SJSA1 (cell line): ENCODE data around the gene ANKLE1. TPM values are rescaled to one million over a fixed set of nuclear protein-coding genes. Genes with fewer than 3 reads are reported as not detected.

Experiments
- DNase-seq, 2 experiments: peaks; one replicate each; pipeline ENCODE4 v3.0.0-alpha.2; 2015 to 2020; ENCODE audit warnings: low spot score in 2 of 2, low read depth in 1 of 2
- H3K27ac ChIP-seq: fragments of 250-450 bp; sonication (Bioruptor Pico); 2 replicates; pipeline ENCODE4 v1.5.1; 2020; ENCODE audit warnings: mild to moderate bottlenecking, moderate library complexity
- H3K27me3 ChIP-seq: fragments of 250-450 bp; sonication (Bioruptor Pico); replicated peaks from 2 replicates; pipeline ENCODE4 v1.5.1; 2020; ENCODE audit warnings: mild to moderate bottlenecking, moderate library complexity
- H3K36me3 ChIP-seq: fragments of 250-450 bp; sonication (Bioruptor Pico); 2 replicates; pipeline ENCODE4 v1.5.1; 2020; ENCODE audit warnings: mild to moderate bottlenecking
- H3K4me1 ChIP-seq: fragments of 250-450 bp; sonication (Bioruptor Pico); replicated peaks from 2 replicates; pipeline ENCODE4 v1.6.1; 2021; ENCODE audit warnings: mild to moderate bottlenecking
- H3K4me3 ChIP-seq: fragments of 250-450 bp; sonication (Bioruptor Pico); 2 replicates; pipeline ENCODE4 v1.5.1; 2020; ENCODE audit warnings: mild to moderate bottlenecking
- H3K9me3 ChIP-seq: fragments of 250-450 bp; sonication (Bioruptor Pico); replicated peaks from 2 replicates; pipeline ENCODE4 v1.5.1; 2020; ENCODE audit warnings: mild to moderate bottlenecking
- total RNA-seq: library from RNA; depleted of rRNA; stranded (reverse); fragments of >200 nt; shearing (Covaris generic); gene quantifications from 2 replicates; pipeline ENCODE4 v1.2.3, GENCODE V29; 2014

The ANKLE1 gene
- total RNA-seq, 1 experiment from 2014 or later, result 0.16 TPM

GRCh38 chr19:17314007-17314593, 32.4 kb downstream of the ANKLE1 start:
- no peaks in the 10 kb centered on the region for H3K27me3 ChIP-seq
- H3K36me3 ChIP-seq, result peaks cover 75% of the 10 kb centered on the region

GRCh38 chr19:17318966-17319365, 37.3 kb downstream of the ANKLE1 start:
- Histone ChIP-seq H3K4me3 (no peak overlapping the region), H3K27ac (no peak overlapping the region), H3K4me1 (peaks cover 11% of the 10 kb centered on the region), H3K36me3 (peaks cover 75% of the 10 kb centered on the region), H3K9me3 (no peaks in the 10 kb centered on the region), H3K27me3 (no peaks in the 10 kb centered on the region)
- no peak for DNase-seq

More at GRCh38 chr19:17314007-17314593, 32.4 kb downstream of the ANKLE1 start:
- Histone ChIP-seq H3K27ac (no peak overlapping the region), H3K4me1 (peaks cover 40% of the 10 kb centered on the region), H3K4me3 (no peak overlapping the region), H3K9me3 (no peaks in the 10 kb centered on the region)
- no peak for DNase-seq

- Histone ChIP-seq H3K9me3 (no peaks in the 10 kb centered on the region), H3K36me3 (peaks cover 68% of the 10 kb centered on the region), H3K27ac (no peak overlapping the region), H3K4me1 (peaks cover 11% of the 10 kb centered on the region), H3K4me3 (no peak overlapping the region), H3K27me3 (no peaks in the 10 kb centered on the region)
- no peak for DNase-seq
Observed at GRCh38 chr19:17319473-17320238, 38.0 kb downstream of the ANKLE1 start.

- DNase-seq, result no peak
- Histone ChIP-seq H3K27ac (no peak overlapping the region), H3K4me1 (peaks cover 14% of the 10 kb centered on the region), H3K36me3 (peaks cover 70% of the 10 kb centered on the region), H3K27me3 (no peaks in the 10 kb centered on the region), H3K4me3 (no peak overlapping the region), H3K9me3 (no peaks in the 10 kb centered on the region)
Observed at GRCh38 chr19:17320435-17320834, 38.7 kb downstream of the ANKLE1 start.

GRCh38 chr19:17321655-17322489, 40.2 kb downstream of the ANKLE1 start:
- Histone ChIP-seq H3K27ac (no peak overlapping the region), H3K36me3 (peaks cover 56% of the 10 kb centered on the region), H3K4me1 (peaks cover 28% of the 10 kb centered on the region), H3K27me3 (no peaks in the 10 kb centered on the region), H3K4me3 (no peak overlapping the region), H3K9me3 (no peaks in the 10 kb centered on the region)
- DNase-seq, result no peak

GRCh38 chr19:17322854-17323253, 41.2 kb downstream of the ANKLE1 start:
- Histone ChIP-seq H3K4me3 (no peak overlapping the region), H3K9me3 (no peaks in the 10 kb centered on the region; the same call in 1 of the 2 replicates), H3K4me1 (peaks cover 21% of the 10 kb centered on the region), H3K36me3 (peaks cover 54% of the 10 kb centered on the region), H3K27ac (no peak overlapping the region), H3K27me3 (no peaks in the 10 kb centered on the region)
- DNase-seq, result no peak

GRCh38 chr19:17323300-17323963, 41.7 kb downstream of the ANKLE1 start:
- H3K4me1 ChIP-seq, result peaks cover 20% of the 10 kb centered on the region
- H3K27me3 ChIP-seq, result no peaks in the 10 kb centered on the region
- no peak overlapping the region for H3K27ac ChIP-seq
- H3K36me3 ChIP-seq, result peaks cover 48% of the 10 kb centered on the region
- no peaks in the 10 kb centered on the region; the same call in 1 of the 2 replicates for H3K9me3 ChIP-seq
- no peak overlapping the region for H3K4me3 ChIP-seq
- DNase-seq, result no peak

- H3K4me1 ChIP-seq, result peaks cover 20% of the 10 kb centered on the region
- H3K27me3 ChIP-seq, result no peaks in the 10 kb centered on the region
- H3K4me3 ChIP-seq, result no peak overlapping the region
- H3K27ac ChIP-seq, result no peak overlapping the region
- H3K9me3 ChIP-seq, result no peaks in the 10 kb centered on the region; the same call in 1 of the 2 replicates
- peaks cover 47% of the 10 kb centered on the region for H3K36me3 ChIP-seq
- DNase-seq, result no peak
Observed at GRCh38 chr19:17323964-17324332, 42.2 kb downstream of the ANKLE1 start.

GRCh38 chr19:17324357-17325114, 42.8 kb downstream of the ANKLE1 start:
- Histone ChIP-seq H3K4me1 (peaks cover 20% of the 10 kb centered on the region), H3K36me3 (peaks cover 41% of the 10 kb centered on the region), H3K27me3 (no peaks in the 10 kb centered on the region), H3K27ac (no peak overlapping the region), H3K4me3 (no peak overlapping the region), H3K9me3 (no peaks in the 10 kb centered on the region; the same call in 1 of the 2 replicates)
- no peak for DNase-seq

- Histone ChIP-seq H3K4me3 (no peak overlapping the region), H3K4me1 (peaks cover 20% of the 10 kb centered on the region), H3K9me3 (no peaks in the 10 kb centered on the region; the same call in 1 of the 2 replicates), H3K27me3 (no peaks in the 10 kb centered on the region), H3K36me3 (peaks cover 37% of the 10 kb centered on the region), H3K27ac (no peak overlapping the region)
- no peak for DNase-seq
Observed at GRCh38 chr19:17325133-17325532, 43.4 kb downstream of the ANKLE1 start.

- Histone ChIP-seq H3K36me3 (peaks cover 28% of the 10 kb centered on the region), H3K27me3 (no peaks in the 10 kb centered on the region), H3K4me3 (no peak overlapping the region), H3K27ac (no peak overlapping the region), H3K9me3 (no peaks in the 10 kb centered on the region; the same call in 1 of the 2 replicates), H3K4me1 (peaks cover 20% of the 10 kb centered on the region)
- DNase-seq, result no peak
Observed at GRCh38 chr19:17325881-17326594, 44.3 kb downstream of the ANKLE1 start.

- no peak for DNase-seq
- Histone ChIP-seq H3K27ac (no peak overlapping the region), H3K27me3 (no peaks in the 10 kb centered on the region), H3K9me3 (no peaks in the 10 kb centered on the region; the same call in 1 of the 2 replicates), H3K4me1 (peaks cover 20% of the 10 kb centered on the region), H3K4me3 (no peak overlapping the region), H3K36me3 (peaks cover 22% of the 10 kb centered on the region)
Observed at GRCh38 chr19:17326595-17326966, 44.9 kb downstream of the ANKLE1 start.
